ENCODE measurements around the gene KIF5C.

The KIF5C gene

DNA sequence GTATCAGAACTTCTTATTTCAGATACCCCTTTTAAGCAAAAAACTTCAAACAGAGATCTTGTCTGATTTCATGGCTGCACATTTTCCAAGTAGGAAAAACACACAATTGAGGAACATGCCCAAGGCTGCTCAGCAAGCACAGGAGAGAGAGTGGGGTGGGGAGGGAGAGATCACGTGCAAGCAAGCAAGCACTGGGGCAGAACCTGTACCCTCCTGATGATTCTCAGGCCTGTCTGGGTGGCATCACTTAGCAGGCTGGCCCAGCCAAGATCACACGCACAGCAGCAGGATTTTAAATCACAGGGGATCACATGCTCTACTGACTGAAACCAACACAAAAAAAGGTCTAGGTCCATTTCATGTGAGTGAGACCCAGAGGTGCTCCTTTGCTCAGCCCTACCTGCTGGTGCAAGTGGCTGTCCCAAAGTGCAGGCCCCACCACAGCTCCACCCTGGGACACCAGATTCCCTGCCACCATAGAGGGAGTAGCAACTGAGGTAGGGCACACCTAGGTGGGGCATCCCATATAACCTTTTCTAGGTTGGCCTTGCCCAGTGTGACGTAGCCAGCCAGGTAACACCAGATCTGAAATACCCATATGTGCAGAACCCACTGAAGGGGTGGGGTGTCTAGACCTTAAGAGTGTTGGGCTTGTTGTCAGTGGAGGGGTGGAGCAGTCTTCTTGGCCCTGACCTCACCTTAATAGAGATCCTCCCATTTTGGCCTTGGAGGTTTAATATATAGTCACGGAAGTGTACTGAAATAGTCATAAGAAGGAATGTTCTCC is 161.7 kb downstream of the KIF5C start:
- TF ChIP-seq, protein P1, sequence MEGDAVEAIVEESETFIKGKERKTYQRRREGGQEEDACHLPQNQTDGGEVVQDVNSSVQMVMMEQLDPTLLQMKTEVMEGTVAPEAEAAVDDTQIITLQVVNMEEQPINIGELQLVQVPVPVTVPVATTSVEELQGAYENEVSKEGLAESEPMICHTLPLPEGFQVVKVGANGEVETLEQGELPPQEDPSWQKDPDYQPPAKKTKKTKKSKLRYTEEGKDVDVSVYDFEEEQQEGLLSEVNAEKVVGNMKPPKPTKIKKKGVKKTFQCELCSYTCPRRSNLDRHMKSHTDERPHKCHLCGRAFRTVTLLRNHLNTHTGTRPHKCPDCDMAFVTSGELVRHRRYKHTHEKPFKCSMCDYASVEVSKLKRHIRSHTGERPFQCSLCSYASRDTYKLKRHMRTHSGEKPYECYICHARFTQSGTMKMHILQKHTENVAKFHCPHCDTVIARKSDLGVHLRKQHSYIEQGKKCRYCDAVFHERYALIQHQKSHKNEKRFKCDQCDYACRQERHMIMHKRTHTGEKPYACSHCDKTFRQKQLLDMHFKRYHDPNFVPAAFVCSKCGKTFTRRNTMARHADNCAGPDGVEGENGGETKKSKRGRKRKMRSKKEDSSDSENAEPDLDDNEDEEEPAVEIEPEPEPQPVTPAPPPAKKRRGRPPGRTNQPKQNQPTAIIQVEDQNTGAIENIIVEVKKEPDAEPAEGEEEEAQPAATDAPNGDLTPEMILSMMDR (IDR thresholded peaks at IDR 0.05; ENCODE audit: low read depth, low read length, missing control alignments), result no peak
- H3K4me3 ChIP-seq (replicated peaks; ENCODE audit: low read depth, low read length), result no peak overlapping the region
- no peak for DNase-seq (ENCODE audit: extremely low read depth, low read depth)

DNA sequence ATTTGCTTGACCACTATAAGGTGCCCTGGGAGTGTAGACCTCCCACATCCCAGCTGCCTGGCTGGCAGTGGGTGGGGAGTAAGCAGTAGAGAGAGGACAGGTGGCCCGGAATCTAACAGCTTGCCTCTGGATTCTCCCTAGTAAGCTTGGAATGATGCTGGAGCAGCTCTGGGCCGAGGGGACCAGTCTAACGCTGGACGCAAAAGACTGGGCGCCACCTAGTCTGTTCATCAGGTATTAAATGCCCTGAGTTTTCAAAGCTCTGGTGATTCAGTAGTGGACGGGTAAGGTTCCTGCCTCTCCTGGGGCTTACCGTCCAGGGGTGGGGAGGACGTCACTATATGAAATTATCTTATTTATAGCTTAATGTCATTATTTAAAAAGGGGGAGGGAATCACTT is 162.8 kb downstream of the KIF5C start:
- TF ChIP-seq, protein P1 (IDR thresholded peaks at IDR 0.05; ENCODE audit: low read depth, low read length, missing control alignments), result no peak
- no peak for DNase-seq (ENCODE audit: extremely low read depth, low read depth)
- H3K4me3 ChIP-seq (replicated peaks; ENCODE audit: low read depth, low read length), result no peak overlapping the region

- TF ChIP-seq, protein P1 (IDR thresholded peaks at IDR 0.05; ENCODE audit: low read depth, low read length, missing control alignments), result no peak
- 0 out of 2 replicates have a peak within 1 kb of the TSS, but pooled peaks have one; percentile 10 for H3K4me3 ChIP-seq (replicated peaks; ENCODE audit: low read depth, low read length)
- no peak for DNase-seq (ENCODE audit: extremely low read depth, low read depth)
Measured at GRCh38 chr2:149038442-149039212, 163.6 kb downstream of the KIF5C start, which contains the start of gene LYPD6B. Gene LYPD6B, plus strand, starts transcription at chr2:149038699. Its CDS starts 92,250 bp downstream, at chr2:149130949.

DNA sequence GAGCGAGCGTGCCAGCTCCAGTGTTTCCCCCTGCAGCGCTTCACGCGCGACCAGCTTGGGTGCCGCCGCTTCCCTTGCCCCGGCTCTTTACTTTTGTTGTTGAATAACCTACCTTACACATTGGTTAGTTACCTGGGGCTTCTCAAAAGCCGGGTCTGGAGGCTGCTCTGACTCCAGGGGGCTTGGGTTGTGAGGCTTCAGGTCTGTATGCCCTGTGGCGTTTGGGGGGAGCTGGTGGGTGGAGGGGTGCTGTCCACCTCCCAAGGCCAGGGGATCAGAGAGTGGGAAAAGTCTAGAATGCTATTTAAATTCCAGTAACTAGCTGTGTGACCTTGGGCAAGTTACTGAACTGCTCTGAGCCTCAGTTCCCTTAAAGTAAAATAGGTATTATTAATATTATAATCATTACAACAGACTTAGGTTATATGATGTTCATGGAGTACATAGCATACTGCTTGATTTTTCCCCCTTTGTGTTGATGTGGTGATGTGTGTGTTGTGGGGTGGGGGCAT is 164.2 kb downstream of the KIF5C start:
- H3K4me3 ChIP-seq (replicated peaks; ENCODE audit: low read depth, low read length), result no peak overlapping the region
- no peak for DNase-seq (ENCODE audit: extremely low read depth, low read depth)
- TF ChIP-seq, protein P1 (IDR thresholded peaks at IDR 0.05; ENCODE audit: low read depth, low read length, missing control alignments), result no peak

GRCh38 chr2:149040451-149040850 is 165.4 kb downstream of the KIF5C start:
- TF ChIP-seq, protein P1 (IDR thresholded peaks at IDR 0.05; ENCODE audit: low read depth, low read length, missing control alignments), result peak; percentile 52
- no peak overlapping the region for H3K4me3 ChIP-seq (replicated peaks; ENCODE audit: low read depth, low read length)
- DNase-seq (ENCODE audit: extremely low read depth, low read depth), result no peak

DNA sequence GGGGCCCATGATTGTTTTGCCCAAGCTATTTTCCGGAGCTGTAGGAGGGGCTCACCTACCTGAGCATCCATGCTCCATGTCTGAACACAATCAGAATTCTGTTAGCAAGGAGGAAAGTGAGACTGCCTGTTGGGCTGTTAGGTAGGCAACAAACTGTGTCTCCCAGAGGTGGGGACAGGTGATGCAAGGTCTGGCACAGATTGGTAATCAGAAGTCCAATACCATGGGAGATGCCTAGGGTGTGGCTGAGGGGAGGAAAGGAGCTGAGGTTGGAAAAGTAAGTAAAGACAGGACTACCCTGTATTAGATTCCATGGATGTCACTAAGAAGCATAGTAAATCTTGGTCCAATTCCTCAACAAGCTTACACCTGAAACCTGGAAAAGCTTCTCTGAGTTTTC is 166.5 kb downstream of the KIF5C start:
- TF ChIP-seq, protein P1 (IDR thresholded peaks at IDR 0.05; ENCODE audit: low read depth, low read length, missing control alignments), result no peak
- H3K4me3 ChIP-seq (replicated peaks; ENCODE audit: low read depth, low read length), result no peak overlapping the region
- DNase-seq (ENCODE audit: extremely low read depth, low read depth), result no peak
